ENCODE measurements around the gene IQCC. TPM values are rescaled to one million over a fixed set of nuclear protein-coding genes. Genes with fewer than 3 reads are reported as not detected.

Gene IQCC
- polyA plus RNA-seq, 2 donors = 1.5 to 1.6 TPM

DNA sequence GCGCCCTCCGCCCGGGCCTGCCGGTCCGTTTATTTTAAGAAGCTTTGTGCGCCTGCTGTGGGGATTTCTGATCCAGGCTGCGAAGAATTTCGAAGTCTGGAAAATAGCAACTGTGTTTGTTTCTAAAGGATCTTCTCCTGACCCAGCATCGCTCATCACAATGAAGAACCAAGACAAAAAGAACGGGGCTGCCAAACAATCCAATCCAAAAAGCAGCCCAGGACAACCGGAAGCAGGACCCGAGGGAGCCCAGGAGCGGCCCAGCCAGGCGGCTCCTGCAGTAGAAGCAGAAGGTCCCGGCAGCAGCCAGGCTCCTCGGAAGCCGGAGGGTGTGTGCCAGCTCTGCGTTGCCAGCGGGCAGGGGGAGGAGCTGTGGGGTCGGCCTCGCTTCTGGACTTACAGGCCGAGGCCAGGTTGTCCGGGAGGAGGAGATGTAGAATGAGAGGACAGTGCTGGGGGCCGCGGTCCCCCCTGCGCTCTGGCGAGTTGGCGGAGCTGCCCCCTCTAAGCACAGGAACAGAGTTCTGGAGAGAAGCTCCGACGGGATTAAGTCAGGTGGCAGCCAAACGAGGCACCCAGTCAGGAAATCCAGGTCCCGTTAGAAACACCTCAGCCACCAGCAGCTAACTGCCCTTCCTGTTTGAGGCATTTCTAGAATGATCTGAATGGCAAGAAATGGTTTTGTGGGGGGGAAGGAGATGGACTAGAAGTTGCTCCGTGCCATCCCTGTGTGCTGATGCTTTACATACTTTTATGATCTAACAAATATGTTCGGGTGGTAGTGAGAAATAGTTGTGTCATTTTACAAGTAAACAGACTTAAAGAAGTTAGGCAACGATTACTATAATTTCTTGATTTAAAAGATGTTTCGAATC is 25.0 kb upstream of the IQCC start:
- H3K27ac ChIP-seq (ENCODE audit: low read depth in 2 of 2, low read length in 1 of 2) = peak overlapping the region; percentile 93 to 99
- H3K9me3 ChIP-seq (ENCODE audit: control insufficient read depth in 2 of 2, insufficient read depth in 1 of 2, low read depth in 1 of 2, low read length in 1 of 2) = no peaks in the 10 kb centered on the region
- peaks cover 0 to 10% of the 10 kb centered on the region in 2 donors for H3K4me1 ChIP-seq (ENCODE audit: control insufficient read depth in 2 of 2, insufficient read depth in 2 of 2, low read length in 1 of 2)
- H3K4me3 ChIP-seq (ENCODE audit: low read depth in 1 of 2, low read length in 2 of 2) = peak overlapping the region; percentile 54 to 74
- peaks cover 7 to 12% of the 10 kb centered on the region in 2 donors for H3K36me3 ChIP-seq (ENCODE audit: control insufficient read depth in 2 of 2, insufficient read depth in 2 of 2, low read length in 1 of 2)
- 3 to 4% methylated on average over 36 of the region's 36 CpGs for WGBS, 2 donors
- H3K27me3 ChIP-seq (ENCODE audit: control insufficient read depth in 1 of 2, insufficient read depth in 2 of 2, low read length in 2 of 2) = no peaks in the 10 kb centered on the region

DNA sequence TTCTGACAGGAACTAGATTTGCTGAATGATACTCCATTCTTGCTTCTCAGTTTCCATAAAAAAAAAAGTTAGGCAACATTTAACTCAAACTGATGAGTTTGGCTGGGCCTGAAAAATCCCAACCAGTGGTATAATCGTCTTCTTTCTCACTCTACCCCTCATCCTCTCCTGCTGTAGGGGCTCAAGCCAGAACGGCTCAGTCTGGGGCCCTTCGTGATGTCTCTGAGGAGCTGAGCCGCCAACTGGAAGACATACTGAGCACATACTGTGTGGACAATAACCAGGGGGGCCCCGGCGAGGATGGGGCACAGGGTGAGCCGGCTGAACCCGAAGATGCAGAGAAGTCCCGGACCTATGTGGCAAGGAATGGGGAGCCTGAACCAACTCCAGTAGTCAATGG is 24.4 kb upstream of the IQCC start:
- H3K27me3 ChIP-seq (ENCODE audit: control insufficient read depth in 1 of 2, insufficient read depth in 2 of 2, low read length in 2 of 2) = no peaks in the 10 kb centered on the region
- H3K4me3 ChIP-seq (ENCODE audit: low read depth in 1 of 2, low read length in 2 of 2) = peak overlapping the region in 1 of 2 donors; percentile 54
- H3K27ac ChIP-seq (ENCODE audit: low read depth in 2 of 2, low read length in 1 of 2) = peak overlapping the region; percentile 41 to 54
- peaks cover 0 to 10% of the 10 kb centered on the region in 2 donors for H3K4me1 ChIP-seq (ENCODE audit: control insufficient read depth in 2 of 2, insufficient read depth in 2 of 2, low read length in 1 of 2)
- 61% methylated on average over 9 of the region's 9 CpGs for WGBS, 2 donors
- H3K9me3 ChIP-seq (ENCODE audit: control insufficient read depth in 2 of 2, insufficient read depth in 1 of 2, low read depth in 1 of 2, low read length in 1 of 2) = no peaks in the 10 kb centered on the region
- peaks cover 7 to 13% of the 10 kb centered on the region in 2 donors for H3K36me3 ChIP-seq (ENCODE audit: control insufficient read depth in 2 of 2, insufficient read depth in 2 of 2, low read length in 1 of 2)

DNA sequence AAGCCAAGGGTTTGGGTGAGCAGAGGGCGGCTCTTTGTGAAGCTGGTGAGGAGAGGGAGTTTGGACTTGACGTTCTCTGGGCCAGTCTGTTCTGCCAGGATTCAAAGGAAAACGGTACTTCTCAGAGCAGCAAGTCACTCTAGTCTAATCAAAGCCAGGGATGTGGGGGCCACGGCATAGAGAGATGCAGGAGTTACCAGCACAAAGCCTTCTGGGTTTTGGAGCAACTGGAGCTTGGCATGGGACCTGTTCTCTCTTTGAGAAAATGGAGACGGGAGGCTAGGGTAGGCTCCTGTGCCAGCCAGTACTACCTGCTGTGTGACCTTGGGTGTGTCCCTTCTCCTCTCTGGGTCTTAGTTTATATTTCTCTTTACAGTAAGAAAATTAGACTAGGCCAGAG is 23.9 kb upstream of the IQCC start:
- H3K36me3 ChIP-seq (ENCODE audit: control insufficient read depth in 2 of 2, insufficient read depth in 2 of 2, low read length in 1 of 2) = peaks cover 7 to 15% of the 10 kb centered on the region in 2 donors
- no peak overlapping the region for H3K4me3 ChIP-seq (ENCODE audit: low read depth in 1 of 2, low read length in 2 of 2)
- no peaks in the 10 kb centered on the region for H3K9me3 ChIP-seq (ENCODE audit: control insufficient read depth in 2 of 2, insufficient read depth in 1 of 2, low read depth in 1 of 2, low read length in 1 of 2)
- no peaks in the 10 kb centered on the region for H3K27me3 ChIP-seq (ENCODE audit: control insufficient read depth in 1 of 2, insufficient read depth in 2 of 2, low read length in 2 of 2)
- WGBS, 2 donors = 61 to 77% methylated on average over 5 of the region's 5 CpGs
- peaks cover 0 to 10% of the 10 kb centered on the region in 2 donors for H3K4me1 ChIP-seq (ENCODE audit: control insufficient read depth in 2 of 2, insufficient read depth in 2 of 2, low read length in 1 of 2)
- H3K27ac ChIP-seq (ENCODE audit: low read depth in 2 of 2, low read length in 1 of 2) = peak overlapping the region in 1 of 2 donors; percentile 15

DNA sequence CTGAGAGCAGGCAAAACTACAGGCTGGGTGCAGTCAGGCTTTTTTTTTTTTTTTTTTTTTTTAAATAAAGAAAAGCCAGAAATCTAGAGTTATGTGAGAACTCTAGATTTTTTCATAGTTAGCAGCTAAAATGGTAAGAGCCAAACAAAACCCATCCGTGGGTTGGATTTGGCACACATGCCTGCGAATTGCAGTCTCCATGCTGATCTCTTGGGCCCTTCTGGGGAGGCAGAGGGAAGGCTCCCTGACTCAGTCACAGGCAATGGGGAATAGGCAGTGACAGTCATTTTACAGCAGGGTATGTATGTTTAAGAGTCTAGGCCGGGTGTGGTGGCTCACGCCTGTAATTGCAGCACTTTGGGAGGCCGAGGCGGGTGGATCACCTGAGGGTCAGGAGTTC is 23.4 kb upstream of the IQCC start:
- WGBS, 2 donors = 73 to 75% methylated on average over 6 of the region's 6 CpGs
- H3K9me3 ChIP-seq (ENCODE audit: control insufficient read depth in 2 of 2, insufficient read depth in 1 of 2, low read depth in 1 of 2, low read length in 1 of 2) = no peaks in the 10 kb centered on the region
- no peaks in the 10 kb centered on the region for H3K27me3 ChIP-seq (ENCODE audit: control insufficient read depth in 1 of 2, insufficient read depth in 2 of 2, low read length in 2 of 2)
- H3K4me3 ChIP-seq (ENCODE audit: low read depth in 1 of 2, low read length in 2 of 2) = no peak overlapping the region
- H3K36me3 ChIP-seq (ENCODE audit: control insufficient read depth in 2 of 2, insufficient read depth in 2 of 2, low read length in 1 of 2) = peaks cover 7 to 15% of the 10 kb centered on the region in 2 donors
- H3K4me1 ChIP-seq (ENCODE audit: control insufficient read depth in 2 of 2, insufficient read depth in 2 of 2, low read length in 1 of 2) = peaks cover 0 to 10% of the 10 kb centered on the region in 2 donors
- H3K27ac ChIP-seq (ENCODE audit: low read depth in 2 of 2, low read length in 1 of 2) = peak overlapping the region in 1 of 2 donors; percentile 30

DNA sequence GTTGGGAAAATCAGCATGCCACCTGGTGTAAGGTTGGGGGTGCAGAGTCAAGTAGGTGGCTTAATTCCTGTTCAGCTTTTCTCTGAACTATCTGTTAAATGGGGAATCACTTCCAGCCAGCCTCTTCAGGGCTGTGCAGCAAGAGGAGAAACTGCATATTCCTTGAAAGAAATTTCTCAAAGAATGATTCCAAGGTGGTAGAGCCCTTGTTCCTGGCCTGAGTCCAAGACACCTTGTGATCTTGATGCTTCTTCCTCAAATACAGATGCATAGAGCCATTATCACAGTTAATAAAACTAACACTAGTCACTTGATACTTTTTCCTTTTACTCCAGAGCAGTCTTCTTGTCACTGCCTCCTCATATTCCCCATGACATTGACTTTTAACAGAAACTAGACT is 20.8 kb upstream of the IQCC start:
- Histone ChIP-seq H3K36me3 (ENCODE audit: control insufficient read depth in 2 of 2, insufficient read depth in 2 of 2, low read length in 1 of 2) (peaks cover 13 to 32% of the 10 kb centered on the region in 2 donors), H3K4me1 (ENCODE audit: control insufficient read depth in 2 of 2, insufficient read depth in 2 of 2, low read length in 1 of 2) (peaks cover 0 to 10% of the 10 kb centered on the region in 2 donors)

DNA sequence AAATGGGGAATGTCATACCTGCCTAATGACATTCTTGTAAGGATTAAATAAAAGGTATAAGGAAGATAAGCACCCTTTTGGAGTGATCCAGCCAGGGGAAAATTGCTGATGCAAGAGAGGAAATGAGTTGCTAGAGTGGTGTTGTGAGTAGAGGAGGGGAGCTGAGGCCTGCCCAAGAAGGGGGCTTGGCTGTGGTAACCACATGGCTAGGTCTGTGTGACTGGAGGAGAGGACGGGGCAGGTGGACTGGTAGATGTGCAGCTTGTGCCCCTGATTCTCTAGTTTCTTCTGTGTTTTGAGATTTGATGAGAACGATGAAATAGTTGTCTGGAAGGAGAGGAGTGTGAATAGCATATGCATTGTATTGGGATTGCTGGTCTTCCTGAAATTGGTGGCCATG is 19.4 kb upstream of the IQCC start:
- Histone ChIP-seq H3K4me3 (ENCODE audit: low read depth in 1 of 2, low read length in 2 of 2) (no peak overlapping the region), H3K4me1 (ENCODE audit: control insufficient read depth in 2 of 2, insufficient read depth in 2 of 2, low read length in 1 of 2) (peaks cover 0 to 9% of the 10 kb centered on the region in 2 donors)

More for the DNA sequence above, 20.8 kb upstream of the IQCC start:
- Histone ChIP-seq H3K27ac (ENCODE audit: low read depth in 2 of 2, low read length in 1 of 2) (no peak overlapping the region), H3K27me3 (ENCODE audit: control insufficient read depth in 1 of 2, insufficient read depth in 2 of 2, low read length in 2 of 2) (no peaks in the 10 kb centered on the region), H3K4me3 (ENCODE audit: low read depth in 1 of 2, low read length in 2 of 2) (no peak overlapping the region), H3K9me3 (ENCODE audit: control insufficient read depth in 2 of 2, insufficient read depth in 1 of 2, low read depth in 1 of 2, low read length in 1 of 2) (no peaks in the 10 kb centered on the region)

DNA sequence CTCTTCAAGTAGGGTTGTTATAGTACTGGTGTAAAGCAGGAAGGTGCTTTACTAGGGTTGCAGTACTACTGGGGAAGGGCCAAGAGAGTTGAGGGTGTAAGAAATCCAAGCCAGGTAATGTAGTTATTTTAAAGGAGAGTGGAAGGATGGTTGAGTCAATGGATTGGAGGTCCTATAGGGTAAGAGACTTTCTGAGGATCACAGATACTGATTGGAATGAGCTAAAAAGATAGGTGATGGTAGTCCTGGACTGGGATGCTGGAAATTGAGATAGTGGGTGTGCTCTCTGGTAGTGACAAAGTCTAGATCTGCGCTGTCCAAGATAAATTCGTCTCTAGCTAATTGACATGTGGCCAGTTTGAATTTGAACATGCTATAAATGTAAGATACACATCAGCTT is 19.0 kb upstream of the IQCC start:
- 90 to 91% methylated on average over 2 of the region's 2 CpGs for WGBS, 2 donors
- Histone ChIP-seq H3K4me1 (ENCODE audit: control insufficient read depth in 2 of 2, insufficient read depth in 2 of 2, low read length in 1 of 2) (peaks cover 0 to 5% of the 10 kb centered on the region in 2 donors), H3K27me3 (ENCODE audit: control insufficient read depth in 1 of 2, insufficient read depth in 2 of 2, low read length in 2 of 2) (no peaks in the 10 kb centered on the region), H3K9me3 (ENCODE audit: control insufficient read depth in 2 of 2, insufficient read depth in 1 of 2, low read depth in 1 of 2, low read length in 1 of 2) (no peaks in the 10 kb centered on the region), H3K27ac (ENCODE audit: low read depth in 2 of 2, low read length in 1 of 2) (no peak overlapping the region), H3K4me3 (ENCODE audit: low read depth in 1 of 2, low read length in 2 of 2) (no peak overlapping the region), H3K36me3 (ENCODE audit: control insufficient read depth in 2 of 2, insufficient read depth in 2 of 2, low read length in 1 of 2) (peaks cover 23 to 42% of the 10 kb centered on the region in 2 donors)

More for the DNA sequence above, 19.4 kb upstream of the IQCC start:
- 91 to 94% methylated on average over 2 of the region's 2 CpGs for WGBS, 2 donors
- Histone ChIP-seq H3K27me3 (ENCODE audit: control insufficient read depth in 1 of 2, insufficient read depth in 2 of 2, low read length in 2 of 2) (no peaks in the 10 kb centered on the region), H3K9me3 (ENCODE audit: control insufficient read depth in 2 of 2, insufficient read depth in 1 of 2, low read depth in 1 of 2, low read length in 1 of 2) (no peaks in the 10 kb centered on the region), H3K27ac (ENCODE audit: low read depth in 2 of 2, low read length in 1 of 2) (no peak overlapping the region), H3K36me3 (ENCODE audit: control insufficient read depth in 2 of 2, insufficient read depth in 2 of 2, low read length in 1 of 2) (peaks cover 23 to 42% of the 10 kb centered on the region in 2 donors)

DNA sequence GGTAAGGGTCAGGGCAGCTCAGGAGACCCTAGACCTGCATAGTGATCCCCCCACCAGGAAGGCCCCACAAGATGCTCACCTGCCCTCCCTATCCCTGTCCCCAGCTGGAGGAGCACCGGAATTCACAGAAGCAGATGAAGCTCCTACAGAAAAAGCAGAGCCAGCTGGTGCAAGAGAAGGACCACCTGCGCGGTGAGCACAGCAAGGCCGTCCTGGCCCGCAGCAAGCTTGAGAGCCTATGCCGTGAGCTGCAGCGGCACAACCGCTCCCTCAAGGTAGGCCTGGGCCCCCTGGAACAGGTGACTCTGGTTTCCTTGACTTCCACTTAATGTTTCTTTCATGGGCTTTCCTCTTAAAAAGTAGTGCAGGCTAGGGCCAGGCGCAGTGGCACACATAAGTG is 17.6 kb upstream of the IQCC start:
- no peaks in the 10 kb centered on the region for H3K9me3 ChIP-seq (ENCODE audit: control insufficient read depth in 2 of 2, insufficient read depth in 1 of 2, low read depth in 1 of 2, low read length in 1 of 2)
- peaks cover 33 to 52% of the 10 kb centered on the region in 2 donors for H3K36me3 ChIP-seq (ENCODE audit: control insufficient read depth in 2 of 2, insufficient read depth in 2 of 2, low read length in 1 of 2)
- 95 to 97% methylated on average over 9 of the region's 9 CpGs for WGBS, 2 donors
- no peak overlapping the region for H3K4me3 ChIP-seq (ENCODE audit: low read depth in 1 of 2, low read length in 2 of 2)
- H3K27ac ChIP-seq (ENCODE audit: low read depth in 2 of 2, low read length in 1 of 2) = no peak overlapping the region
- no peaks in the 10 kb centered on the region for H3K4me1 ChIP-seq (ENCODE audit: control insufficient read depth in 2 of 2, insufficient read depth in 2 of 2, low read length in 1 of 2)
- no peaks in the 10 kb centered on the region for H3K27me3 ChIP-seq (ENCODE audit: control insufficient read depth in 1 of 2, insufficient read depth in 2 of 2, low read length in 2 of 2)

DNA sequence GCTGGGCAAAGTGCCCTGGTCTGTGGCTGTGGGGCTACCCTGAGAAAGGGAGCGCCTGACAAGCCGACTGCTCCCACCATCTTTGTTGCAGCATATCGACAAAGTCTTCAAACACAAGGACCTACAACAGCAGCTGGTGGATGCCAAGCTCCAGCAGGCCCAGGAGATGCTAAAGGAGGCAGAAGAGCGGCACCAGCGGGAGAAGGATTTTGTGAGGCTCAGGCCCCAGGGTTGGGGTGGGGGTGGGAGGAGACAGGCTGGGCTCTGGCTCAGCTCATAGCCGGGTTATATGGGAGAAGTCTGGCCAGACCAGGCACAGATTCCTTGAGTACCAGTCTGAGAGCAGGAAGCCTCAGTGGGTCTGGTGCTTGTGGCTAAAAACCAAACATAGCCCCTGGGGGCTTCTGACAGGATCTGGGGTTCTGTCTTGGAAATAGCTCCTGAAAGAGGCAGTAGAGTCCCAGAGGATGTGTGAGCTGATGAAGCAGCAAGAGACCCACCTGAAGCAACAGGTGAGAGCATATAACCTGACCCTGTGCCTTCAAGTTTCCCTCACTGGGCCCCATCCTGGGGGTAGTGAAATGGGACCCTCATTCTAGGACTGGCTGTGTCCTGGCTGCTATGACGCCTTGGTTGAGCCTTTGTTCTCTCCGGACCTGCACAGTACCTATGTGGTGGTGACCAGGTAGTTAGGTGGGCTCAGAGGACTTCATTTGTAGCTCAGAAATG is 13.1 kb upstream of the IQCC start:
- Histone ChIP-seq H3K4me1 (ENCODE audit: control insufficient read depth in 2 of 2, insufficient read depth in 2 of 2, low read length in 1 of 2) (peaks cover 0 to 3% of the 10 kb centered on the region in 2 donors), H3K27me3 (ENCODE audit: control insufficient read depth in 1 of 2, insufficient read depth in 2 of 2, low read length in 2 of 2) (no peaks in the 10 kb centered on the region), H3K9me3 (ENCODE audit: control insufficient read depth in 2 of 2, insufficient read depth in 1 of 2, low read depth in 1 of 2, low read length in 1 of 2) (no peaks in the 10 kb centered on the region), H3K4me3 (ENCODE audit: low read depth in 1 of 2, low read length in 2 of 2) (no peak overlapping the region), H3K27ac (ENCODE audit: low read depth in 2 of 2, low read length in 1 of 2) (no peak overlapping the region), H3K36me3 (ENCODE audit: control insufficient read depth in 2 of 2, insufficient read depth in 2 of 2, low read length in 1 of 2) (peaks cover 44 to 76% of the 10 kb centered on the region in 2 donors)
- WGBS, 2 donors = 92 to 93% methylated on average over 8 of the region's 8 CpGs

All from esophagus (tissue), 2 donors.